GM10847 (cell line): ENCODE data around the gene GAR1.

Experiments used
- POLR2A ChIP-seq: IDR thresholded peaks from 2 replicates; pipeline ENCODE4 v1.6.1; 2011; ENCODE audit not compliant: insufficient read length; ENCODE audit errors: extremely low read depth

The GAR1 gene

DNA sequence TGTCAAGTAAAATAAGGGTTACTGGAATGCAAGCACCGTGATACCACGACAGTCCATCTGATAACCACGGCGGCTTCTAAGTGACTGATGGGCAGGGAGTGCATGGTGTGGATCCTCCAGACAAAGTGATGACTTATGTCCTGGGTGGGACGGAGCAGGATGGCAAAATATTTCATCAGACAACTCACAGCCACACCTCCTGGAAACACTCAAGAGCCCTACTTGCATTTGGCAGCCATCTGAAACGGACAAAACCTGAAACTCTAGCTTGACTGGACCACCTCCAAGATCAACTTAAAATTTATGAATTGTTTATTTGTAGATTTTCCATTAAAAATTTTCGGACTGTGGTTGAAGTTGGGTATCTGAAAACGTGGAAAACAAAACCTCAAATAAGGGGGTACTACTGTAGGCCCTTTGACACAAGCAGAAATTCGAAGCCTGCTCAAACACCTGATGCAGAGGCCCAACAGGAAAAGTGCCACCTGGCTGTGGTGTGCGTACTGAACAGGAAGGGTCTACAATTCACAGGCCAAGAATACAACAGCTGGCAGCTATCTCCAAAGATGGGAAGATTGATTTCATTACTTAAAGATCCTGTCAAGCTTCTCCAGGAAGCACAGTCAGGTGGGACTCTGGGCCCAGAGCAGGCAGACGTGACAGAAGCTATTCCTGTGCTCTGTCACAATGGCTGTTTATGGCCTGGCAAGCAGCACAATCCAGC lies 58.4 kb downstream of the GAR1 start:
- no peak for TF ChIP-seq POLR2A
